Lung (tissue), 12 donors: Measurements from ENCODE around the gene TOMM70. TPM values are rescaled to one million over a fixed set of nuclear protein-coding genes. Genes with fewer than 3 reads are reported as not detected.

ENCODE experiments used
- ATAC-seq: fragments of 200-7000 bp; cut with Tn5 transposase; one replicate; pipeline ENCODE4 v1.9.1; 2020; ENCODE audit warnings: moderate number of reproducible peaks; ENCODE audit not compliant: insufficient read depth, low FRiP score
- DNase-seq, 3 donors: peaks; one replicate each; pipeline ENCODE4 v3.0.0-alpha.2; 2013 to 2017
- H3K27ac ChIP-seq, 2 donors: one replicate each; pipeline ENCODE4 v1.5.1; 2013; ENCODE audit warnings: mild to moderate bottlenecking in 2 of 2, moderate library complexity in 2 of 2, control low read depth in 1 of 2, inconsistent platforms in 1 of 2, low read depth in 1 of 2, low read length in 1 of 2
- H3K27me3 ChIP-seq, 3 donors: one replicate each; pipeline ENCODE4 v1.5.1; 2013; ENCODE audit warnings: low read length in 2 of 3; ENCODE audit not compliant: control insufficient read depth in 3 of 3, insufficient read depth in 3 of 3
- H3K36me3 ChIP-seq, 4 donors: one replicate each; pipeline ENCODE4 v1.5.1; 2013; ENCODE audit warnings: low read length in 4 of 4, mild to moderate bottlenecking in 1 of 4, moderate library complexity in 1 of 4; ENCODE audit not compliant: control insufficient read depth in 4 of 4, insufficient read depth in 4 of 4
- H3K4me1 ChIP-seq, 5 donors: one replicate each; pipeline ENCODE4 v1.5.1; 2013; ENCODE audit warnings: low read length in 5 of 5, mild to moderate bottlenecking in 2 of 5, moderate library complexity in 1 of 5; ENCODE audit not compliant: control insufficient read depth in 5 of 5, insufficient read depth in 5 of 5
- H3K4me3 ChIP-seq: one replicate; pipeline ENCODE4 v1.5.1; 2013; ENCODE audit warnings: mild to moderate bottlenecking, control low read depth, moderate library complexity
- H3K9ac ChIP-seq, 2 donors: one replicate each; pipeline ENCODE4 v1.5.1; 2013; ENCODE audit warnings: low read length in 2 of 2, control low read depth in 1 of 2; ENCODE audit not compliant: insufficient read depth in 1 of 2
- H3K9me3 ChIP-seq, 4 donors: one replicate each; pipeline ENCODE4 v1.5.1; 2013; ENCODE audit warnings: low read length in 3 of 4, mild to moderate bottlenecking in 1 of 4, moderate library complexity in 1 of 4; ENCODE audit not compliant: control insufficient read depth in 4 of 4, insufficient read depth in 3 of 4
- WGBS, 2 donors: extraction: QIAGEN DNeasy Blood & Tissue Kit; methylation state at CpG; one replicate each; pipeline ENCODE4 v1.1.7; 2013; 5-methylcytosine and 5-hydroxymethylcytosine counted together
- polyA plus RNA-seq, 2 donors: library from polyadenylated mRNA; stranded (reverse); fragments of 200-250 nt; gene quantifications; one replicate each; pipeline ENCODE4 v1.2.1, GENCODE V29; 2013
- total RNA-seq, 2 donors: library from RNA; depleted of rRNA in 1 of 2; stranded (reverse); fragments of >200 nt in 1 of 2; gene quantifications; one replicate each; pipeline ENCODE4 v1.2.1, GENCODE V29; 2014 to 2021
- TF ChIP-seq, protein P1 (sequence below): IDR thresholded peaks from 2 replicates; pipeline ENCODE4 v1.5.1; 2012; ENCODE audit warnings: mild to moderate bottlenecking; ENCODE audit errors: control extremely low read depth, extremely low read depth
- donor health status: control.
- donor health status: control.
- donor health status: Bipolar disorder and iron deficiency.
- donor health status: healthy.
- donor health status: DM: yes; HTN: yes; CAD: no.

TOMM70 gene
- total and polyA plus RNA-seq, 4 donors: 15.9 to 56.9 (median 22.7) TPM

DNA sequence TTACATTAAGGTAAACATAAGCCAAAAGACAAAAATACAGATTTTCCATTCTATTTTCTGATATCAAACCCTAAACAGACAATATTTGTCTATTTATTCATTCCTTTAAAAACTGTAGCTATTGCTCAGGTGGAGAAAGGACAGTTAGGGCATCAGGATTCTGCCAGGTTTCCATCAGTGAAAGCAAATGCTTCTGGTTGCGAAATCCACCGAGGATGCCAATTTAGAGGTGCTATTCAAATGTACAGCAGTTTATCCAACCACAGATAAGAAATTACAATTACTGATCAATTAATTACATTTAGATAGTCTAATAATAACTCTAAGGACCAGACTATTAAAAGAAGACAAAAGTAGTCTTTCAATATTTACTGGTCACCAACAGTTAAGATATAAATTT is 3.9 kb downstream of the TOMM70 start:
- WGBS, 2 donors: 58 to 69% methylated on average over 2 of the region's 2 CpGs
- TF ChIP-seq, protein P1, sequence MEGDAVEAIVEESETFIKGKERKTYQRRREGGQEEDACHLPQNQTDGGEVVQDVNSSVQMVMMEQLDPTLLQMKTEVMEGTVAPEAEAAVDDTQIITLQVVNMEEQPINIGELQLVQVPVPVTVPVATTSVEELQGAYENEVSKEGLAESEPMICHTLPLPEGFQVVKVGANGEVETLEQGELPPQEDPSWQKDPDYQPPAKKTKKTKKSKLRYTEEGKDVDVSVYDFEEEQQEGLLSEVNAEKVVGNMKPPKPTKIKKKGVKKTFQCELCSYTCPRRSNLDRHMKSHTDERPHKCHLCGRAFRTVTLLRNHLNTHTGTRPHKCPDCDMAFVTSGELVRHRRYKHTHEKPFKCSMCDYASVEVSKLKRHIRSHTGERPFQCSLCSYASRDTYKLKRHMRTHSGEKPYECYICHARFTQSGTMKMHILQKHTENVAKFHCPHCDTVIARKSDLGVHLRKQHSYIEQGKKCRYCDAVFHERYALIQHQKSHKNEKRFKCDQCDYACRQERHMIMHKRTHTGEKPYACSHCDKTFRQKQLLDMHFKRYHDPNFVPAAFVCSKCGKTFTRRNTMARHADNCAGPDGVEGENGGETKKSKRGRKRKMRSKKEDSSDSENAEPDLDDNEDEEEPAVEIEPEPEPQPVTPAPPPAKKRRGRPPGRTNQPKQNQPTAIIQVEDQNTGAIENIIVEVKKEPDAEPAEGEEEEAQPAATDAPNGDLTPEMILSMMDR: no peak
- no peak overlapping the region for H3K27ac ChIP-seq
- H3K36me3 ChIP-seq: peaks cover 0 to 2% (median 2%) of the 10 kb centered on the region in 4 donors
- H3K27me3 ChIP-seq: no peaks in the 10 kb centered on the region
- DNase-seq: no peak
- no peaks in the 10 kb centered on the region for H3K9me3 ChIP-seq
- ATAC-seq: no peak
- H3K9ac ChIP-seq: no peak overlapping the region
- peaks cover 3 to 17% (median 10%) of the 10 kb centered on the region in 5 donors for H3K4me1 ChIP-seq
- H3K4me3 ChIP-seq: no peak overlapping the region

DNA sequence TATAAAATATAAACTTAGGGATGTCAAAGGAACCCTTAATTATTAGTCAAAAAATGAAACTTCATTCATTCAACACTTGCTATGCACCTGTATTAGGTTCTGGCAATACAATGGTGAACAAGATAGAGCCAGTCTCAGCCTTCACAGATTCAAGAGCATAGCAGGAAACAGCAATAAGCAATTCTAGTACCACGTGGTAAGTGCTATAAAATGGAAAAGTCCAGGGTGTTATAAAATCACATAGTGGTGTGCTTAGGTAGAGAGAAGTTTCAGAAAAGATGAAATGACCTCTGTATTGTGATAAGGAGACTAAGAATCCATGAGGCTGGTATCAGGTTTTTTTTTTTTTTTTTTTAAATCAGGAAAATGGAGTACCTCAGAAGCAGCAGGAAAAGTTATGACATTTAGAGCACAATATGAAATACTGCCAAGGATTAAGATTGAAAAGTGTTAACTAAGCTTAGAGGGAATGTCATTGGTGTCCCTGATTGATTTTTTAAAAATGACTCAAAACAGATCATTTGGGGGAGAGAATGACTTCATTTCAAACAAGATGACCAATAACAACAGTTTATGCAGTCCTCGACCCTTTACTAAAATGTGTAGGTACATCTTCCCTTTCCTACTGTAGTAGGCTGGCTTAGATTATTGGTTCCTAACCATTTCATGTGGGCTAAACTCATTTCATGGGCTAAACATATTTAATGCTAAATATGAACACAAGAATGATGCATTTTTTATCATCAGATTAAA is 5.0 kb downstream of the TOMM70 start:
- H3K9me3 ChIP-seq: no peaks in the 10 kb centered on the region
- ATAC-seq: no peak
- peaks cover 0 to 3% (median 2%) of the 10 kb centered on the region in 4 donors for H3K36me3 ChIP-seq
- H3K27ac ChIP-seq: no peak overlapping the region
- H3K4me3 ChIP-seq: no peak overlapping the region
- no peak overlapping the region for H3K9ac ChIP-seq
- H3K27me3 ChIP-seq: no peaks in the 10 kb centered on the region
- TF ChIP-seq, protein P1: no peak
- no peak for DNase-seq
- 65 to 75% methylated on average over 2 of the region's 2 CpGs for WGBS, 2 donors
- peaks cover 3 to 18% (median 9%) of the 10 kb centered on the region in 5 donors for H3K4me1 ChIP-seq

GRCh38 chr3:100389025-100389424 is 11.9 kb downstream of the TOMM70 start:
- Histone ChIP-seq H3K36me3 (peaks cover 3 to 23% (median 5%) of the 10 kb centered on the region in 4 donors), H3K27me3 (no peaks in the 10 kb centered on the region), H3K4me1 (peaks cover 0 to 4% (median 4%) of the 10 kb centered on the region in 5 donors), H3K4me3 (no peak overlapping the region), H3K9me3 (peaks cover 0 to 4% (median 1%) of the 10 kb centered on the region in 4 donors), H3K9ac (no peak overlapping the region), H3K27ac (no peak overlapping the region)
- TF ChIP-seq, protein P1: no peak
- WGBS, 2 donors: 91 to 95% methylated on average over 1 of the region's 1 CpG
- DNase-seq (no peak), ATAC-seq (no peak)
